Spleen (tissue), 7 donors: ENCODE results near the gene HDAC3.

Source experiments
- POLR2A ChIP-seq, 3 donors: fragments of 450-650 bp; IDR thresholded peaks; one replicate each; pipeline ENCODE4 v1.5.1; 2017; ENCODE audit warnings: antibody characterized with exemption in 3 of 3, mild to moderate bottlenecking in 1 of 3
- POLR2AphosphoS5 ChIP-seq, 3 donors: sonication (generic); formaldehyde crosslinking; IDR thresholded peaks; one replicate each; pipeline ENCODE4 v1.5.1; 2017; ENCODE audit warnings: antibody characterized with exemption in 3 of 3
- TF ChIP-seq, protein P1 (sequence below), 11 experiments: fragments of 200-600 bp in 7 of 11; fragments of 450-650 bp in 4 of 11; sonication (generic) in 4 of 11; IDR thresholded peaks in 8 of 11; conservative IDR thresholded peaks in 3 of 11; 1 replicate in 7 of 11; 2 replicates in 4 of 11; pipeline versions ENCODE4 v1.4.0 to v1.8.0; 2016 to 2021; ENCODE audit warnings: antibody characterized with exemption in 11 of 11, inconsistent platforms in 4 of 11, mild to moderate bottlenecking in 1 of 11
- donor health status: DM: no; HTN: no; CAD: no; lungs with moderate emphysema.
- donor health status: DM: no; HTN: no; CAD: no.
- donor health status: DM: no; HTN: no; CAD: no.

DNA sequence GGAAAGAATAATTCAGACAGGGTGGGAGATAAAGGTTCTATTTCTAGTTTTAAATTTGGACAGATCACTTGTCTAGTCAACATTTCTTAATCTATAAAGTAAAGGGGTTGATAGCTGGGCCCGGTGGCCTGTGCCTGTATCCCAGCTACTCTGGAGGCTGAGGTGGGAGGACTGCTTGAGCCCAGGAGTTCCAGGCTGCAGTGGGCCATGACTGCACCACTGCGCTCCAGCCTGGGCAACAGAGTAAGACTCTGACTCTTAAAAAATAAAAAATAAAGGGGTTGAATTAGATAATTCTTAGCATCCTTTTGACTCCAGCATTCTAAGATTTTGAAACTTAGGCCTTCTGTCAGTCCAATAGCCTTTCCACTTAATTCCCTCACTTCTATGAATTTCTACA, 28.6 kb downstream of the HDAC3 start:
- no peak for TF ChIP-seq POLR2A (IDR thresholded peaks at IDR 0.05)
- TF ChIP-seq, protein P1, sequence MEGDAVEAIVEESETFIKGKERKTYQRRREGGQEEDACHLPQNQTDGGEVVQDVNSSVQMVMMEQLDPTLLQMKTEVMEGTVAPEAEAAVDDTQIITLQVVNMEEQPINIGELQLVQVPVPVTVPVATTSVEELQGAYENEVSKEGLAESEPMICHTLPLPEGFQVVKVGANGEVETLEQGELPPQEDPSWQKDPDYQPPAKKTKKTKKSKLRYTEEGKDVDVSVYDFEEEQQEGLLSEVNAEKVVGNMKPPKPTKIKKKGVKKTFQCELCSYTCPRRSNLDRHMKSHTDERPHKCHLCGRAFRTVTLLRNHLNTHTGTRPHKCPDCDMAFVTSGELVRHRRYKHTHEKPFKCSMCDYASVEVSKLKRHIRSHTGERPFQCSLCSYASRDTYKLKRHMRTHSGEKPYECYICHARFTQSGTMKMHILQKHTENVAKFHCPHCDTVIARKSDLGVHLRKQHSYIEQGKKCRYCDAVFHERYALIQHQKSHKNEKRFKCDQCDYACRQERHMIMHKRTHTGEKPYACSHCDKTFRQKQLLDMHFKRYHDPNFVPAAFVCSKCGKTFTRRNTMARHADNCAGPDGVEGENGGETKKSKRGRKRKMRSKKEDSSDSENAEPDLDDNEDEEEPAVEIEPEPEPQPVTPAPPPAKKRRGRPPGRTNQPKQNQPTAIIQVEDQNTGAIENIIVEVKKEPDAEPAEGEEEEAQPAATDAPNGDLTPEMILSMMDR (IDR thresholded peaks at IDR 0.05 in 8 of 11, conservative IDR thresholded peaks at IDR 0.05 in 3 of 11) = no peak
- no peak for TF ChIP-seq POLR2AphosphoS5 (IDR thresholded peaks at IDR 0.05)
